HG02885 (cell line): Measurements from ENCODE around the gene KRT74.

Experiments
- ATAC-seq: cut with Tn5 transposase; IDR thresholded peaks from one replicate; pipeline ENCODE4 v1.9.1; 2021; ENCODE audit warnings: mild to moderate bottlenecking; ENCODE audit not compliant: unreplicated experiment, poor library complexity

The KRT74 gene

GRCh38 chr12:52542157-52542556, 31.5 kb downstream of the KRT74 start:
- no peak for ATAC-seq

GRCh38 chr12:52541709-52542108, 31.9 kb downstream of the KRT74 start:
- ATAC-seq = no peak

GRCh38 chr12:52540531-52540930, 33.1 kb downstream of the KRT74 start:
- no peak for ATAC-seq

- no peak for ATAC-seq
Measured at GRCh38 chr12:52539821-52540173, 33.8 kb downstream of the KRT74 start.

- ATAC-seq = no peak
Measured at GRCh38 chr12:52539083-52539820, 34.4 kb downstream of the KRT74 start.

GRCh38 chr12:52537101-52537500, 36.5 kb downstream of the KRT74 start:
- ATAC-seq = no peak

GRCh38 chr12:52535574-52535973, 38.1 kb downstream of the KRT74 start:
- ATAC-seq = no peak

GRCh38 chr12:52534482-52534881, 39.2 kb downstream of the KRT74 start:
- ATAC-seq = no peak

- no peak for ATAC-seq
Measured at GRCh38 chr12:52533686-52534470, 39.8 kb downstream of the KRT74 start.

- no peak for ATAC-seq
Measured at GRCh38 chr12:52532636-52533035, 41.0 kb downstream of the KRT74 start.

GRCh38 chr12:52531566-52532300, 41.9 kb downstream of the KRT74 start:
- no peak for ATAC-seq

- ATAC-seq = no peak
Measured at GRCh38 chr12:52530905-52531304, 42.7 kb downstream of the KRT74 start.

- no peak for ATAC-seq
Measured at GRCh38 chr12:52530366-52530765, 43.3 kb downstream of the KRT74 start.

- ATAC-seq = no peak
Measured at GRCh38 chr12:52529846-52530245, 43.8 kb downstream of the KRT74 start.

- ATAC-seq = no peak
Measured at GRCh38 chr12:52529417-52529816, 44.2 kb downstream of the KRT74 start.

GRCh38 chr12:52528641-52529143, 45.0 kb downstream of the KRT74 start:
- no peak for ATAC-seq

- no peak for ATAC-seq
Measured at GRCh38 chr12:52527121-52527800, 46.4 kb downstream of the KRT74 start.

- no peak for ATAC-seq
Measured at GRCh38 chr12:52526511-52526951, 47.1 kb downstream of the KRT74 start.

GRCh38 chr12:52525661-52526499, 47.8 kb downstream of the KRT74 start:
- no peak for ATAC-seq
